ENCODE measurements around the gene HMG20A.

Gene HMG20A

GRCh38 chr15:77430652-77431051 is 10.0 kb downstream of the HMG20A start:
- no peak for DNase-seq

- DNase-seq: no peak
These were observed 16.1 kb downstream of the HMG20A start for GRCh38 chr15:77436822-77437221.

GRCh38 chr15:77437264-77437663 is 16.6 kb downstream of the HMG20A start:
- no peak for DNase-seq

GRCh38 chr15:77440378-77440999 is 19.8 kb downstream of the HMG20A start:
- peak; percentile 65 for DNase-seq

- DNase-seq: no peak
These were observed 26.2 kb downstream of the HMG20A start for GRCh38 chr15:77446840-77447390.

GRCh38 chr15:77454265-77454664 is 33.6 kb downstream of the HMG20A start:
- DNase-seq: peak; percentile 48

- DNase-seq: no peak
These were observed 34.3 kb downstream of the HMG20A start for GRCh38 chr15:77454951-77455350.

GRCh38 chr15:77455696-77456321 is 35.1 kb downstream of the HMG20A start:
- DNase-seq: peak; percentile 79

GRCh38 chr15:77456746-77457145 is 36.1 kb downstream of the HMG20A start:
- no peak for DNase-seq

- DNase-seq: peak; percentile 46
These were observed 36.7 kb downstream of the HMG20A start for GRCh38 chr15:77457191-77457904.

GRCh38 chr15:77457905-77458265 is 37.2 kb downstream of the HMG20A start:
- peak; percentile 64 for DNase-seq

- no peak for DNase-seq
These were observed 38.3 kb downstream of the HMG20A start for GRCh38 chr15:77459031-77459430.

GRCh38 chr15:77461486-77461885 is 40.8 kb downstream of the HMG20A start:
- DNase-seq: peak; percentile 84

- peak; percentile 36 for DNase-seq
These were observed 43.6 kb downstream of the HMG20A start for GRCh38 chr15:77464129-77464865.

GRCh38 chr15:77466521-77466920 is 45.8 kb downstream of the HMG20A start:
- DNase-seq: no peak

GRCh38 chr15:77468896-77469295 is 48.2 kb downstream of the HMG20A start:
- no peak for DNase-seq

GRCh38 chr15:77470235-77470634 is 49.5 kb downstream of the HMG20A start:
- peak; percentile 22 for DNase-seq

GRCh38 chr15:77473328-77473727 is 52.6 kb downstream of the HMG20A start:
- peak; percentile 24 for DNase-seq

- DNase-seq: no peak
These were observed 53.8 kb downstream of the HMG20A start for GRCh38 chr15:77474310-77474988.

GRCh38 chr15:77475001-77475400 is 54.3 kb downstream of the HMG20A start:
- DNase-seq: no peak

- DNase-seq: no peak
These were observed 55.2 kb downstream of the HMG20A start for GRCh38 chr15:77475898-77476297.

- DNase-seq: no peak
These were observed 56.3 kb downstream of the HMG20A start for GRCh38 chr15:77476995-77477394.

- DNase-seq: no peak
These were observed 57.4 kb downstream of the HMG20A start for GRCh38 chr15:77478051-77478450.
